HG03432 (cell line): ENCODE results near the gene GTSE1.
"Not testable (repeated sequence)": the region's sequence is repeated elsewhere in the genome, so short reads cannot be mapped to it uniquely, and the experiment has no call there.

Experiments used
- ATAC-seq: cut with Tn5 transposase; IDR thresholded peaks from one replicate; pipeline ENCODE4 v1.9.1; 2021; ENCODE audit warnings: mild to moderate bottlenecking, moderate library complexity; ENCODE audit not compliant: unreplicated experiment

Gene GTSE1

GRCh38 chr22:46296257-46297150 lies at the start of gene GTSE1:
GTSE1 (plus strand) TSS chr22:46296870; CDS start chr22:46297401, 531 bp downstream.
- ATAC-seq = peak; percentile 88

- no peak for ATAC-seq
Measured at GRCh38 chr22:46247443-46247975, 49.2 kb upstream of the GTSE1 start.

- peak; percentile 82 for ATAC-seq
Measured at GRCh38 chr22:46250035-46250782, 46.5 kb upstream of the GTSE1 start, which contains the start of gene CDPF1. CDPF1 (minus strand) TSS chr22:46250293; CDS start chr22:46248284, 2,009 bp downstream.

- peak; percentile 22 for ATAC-seq
Measured at GRCh38 chr22:46250783-46251125, 45.9 kb upstream of the GTSE1 start.

GRCh38 chr22:46251266-46251665 lies 45.4 kb upstream of the GTSE1 start:
- ATAC-seq = no peak

- no peak for ATAC-seq
Measured at GRCh38 chr22:46251816-46252380, 44.8 kb upstream of the GTSE1 start.

- ATAC-seq = no peak
Measured at GRCh38 chr22:46256358-46256958, 40.2 kb upstream of the GTSE1 start.

GRCh38 chr22:46259374-46259773 lies 37.3 kb upstream of the GTSE1 start:
- ATAC-seq = no peak

GRCh38 chr22:46260038-46260437 lies 36.6 kb upstream of the GTSE1 start:
- ATAC-seq = no peak

GRCh38 chr22:46262449-46263215 lies 34.0 kb upstream of the GTSE1 start:
- no peak for ATAC-seq

- no peak for ATAC-seq
Measured at GRCh38 chr22:46263216-46263590, 33.5 kb upstream of the GTSE1 start, which contains the start of gene PKDREJ. PKDREJ (minus strand) TSS chr22:46263343; CDS start chr22:46263322, 21 bp downstream.

- ATAC-seq = not testable (repeated sequence)
Measured at GRCh38 chr22:46264520-46264919, 32.1 kb upstream of the GTSE1 start.

GRCh38 chr22:46265627-46266026 lies 31.0 kb upstream of the GTSE1 start:
- ATAC-seq = not testable (repeated sequence)

GRCh38 chr22:46267431-46268279 lies 29.0 kb upstream of the GTSE1 start, which contains the start of gene TTC38:
TTC38 (plus strand) TSS chr22:46268008; CDS start chr22:46268040, 32 bp downstream.
- ATAC-seq = peak; percentile 82

- no peak for ATAC-seq
Measured at GRCh38 chr22:46269564-46269963, 27.1 kb upstream of the GTSE1 start.

GRCh38 chr22:46272196-46272595 lies 24.5 kb upstream of the GTSE1 start:
- no peak for ATAC-seq

GRCh38 chr22:46272762-46273431 lies 23.8 kb upstream of the GTSE1 start:
- ATAC-seq = no peak

- no peak for ATAC-seq
Measured at GRCh38 chr22:46273432-46274148, 23.1 kb upstream of the GTSE1 start.
